Measurements from ENCODE around the gene ITLN1. TPM values are rescaled to one million over a fixed set of nuclear protein-coding genes. Genes with fewer than 3 reads are reported as not detected.

Gene ITLN1
- total RNA-seq, 1 donor from 2014 or later, result 1.0 TPM

GRCh38 chr1:160911925-160912324 is 26.9 kb upstream of the ITLN1 start:
- H3K27me3 ChIP-seq (ENCODE audit: low read depth), result peaks cover 11% of the 10 kb centered on the region
- intact Hi-C loops (cut with micrococcal nuclease), result no loop called here
- H3K9me3 ChIP-seq (replicated peaks), result no peaks in the 10 kb centered on the region
- H3K36me3 ChIP-seq, result no peaks in the 10 kb centered on the region
- no peak for DNase-seq
- H3K4me3 ChIP-seq, result no peak overlapping the region
- peaks cover 24% of the 10 kb centered on the region for H3K4me1 ChIP-seq
- no peak for TF ChIP-seq CTCF (IDR thresholded peaks at IDR 0.05; ENCODE audit: borderline replicate concordance)
- no peak overlapping the region for H3K27ac ChIP-seq (replicated peaks)

GRCh38 chr1:160911441-160911840 is 26.5 kb upstream of the ITLN1 start:
- no peak overlapping the region for H3K27ac ChIP-seq (replicated peaks)
- H3K27me3 ChIP-seq (ENCODE audit: low read depth), result peaks cover 11% of the 10 kb centered on the region
- DNase-seq, result no peak
- intact Hi-C loops (cut with micrococcal nuclease), result no loop called here
- H3K9me3 ChIP-seq (replicated peaks), result no peaks in the 10 kb centered on the region
- H3K36me3 ChIP-seq, result no peaks in the 10 kb centered on the region
- TF ChIP-seq CTCF (IDR thresholded peaks at IDR 0.05; ENCODE audit: borderline replicate concordance), result no peak
- H3K4me3 ChIP-seq, result no peak overlapping the region
- H3K4me1 ChIP-seq, result peaks cover 28% of the 10 kb centered on the region

GRCh38 chr1:160910170-160910750 is 25.3 kb upstream of the ITLN1 start:
- peaks cover 35% of the 10 kb centered on the region for H3K4me1 ChIP-seq
- no peak for DNase-seq
- no peak overlapping the region for H3K4me3 ChIP-seq
- H3K27me3 ChIP-seq (ENCODE audit: low read depth), result peaks cover 11% of the 10 kb centered on the region
- no peak overlapping the region for H3K27ac ChIP-seq (replicated peaks)
- H3K9me3 ChIP-seq (replicated peaks), result no peaks in the 10 kb centered on the region
- H3K36me3 ChIP-seq, result no peaks in the 10 kb centered on the region
- intact Hi-C loops (cut with micrococcal nuclease), result no loop called here
- TF ChIP-seq CTCF (IDR thresholded peaks at IDR 0.05; ENCODE audit: borderline replicate concordance), result no peak

GRCh38 chr1:160907976-160908375 is 23.0 kb upstream of the ITLN1 start:
- intact Hi-C loops (cut with micrococcal nuclease), result no loop called here
- no peak overlapping the region for H3K4me3 ChIP-seq
- no peak for DNase-seq
- TF ChIP-seq CTCF (IDR thresholded peaks at IDR 0.05; ENCODE audit: borderline replicate concordance), result no peak
- no peak overlapping the region for H3K27ac ChIP-seq (replicated peaks)
- H3K36me3 ChIP-seq, result no peaks in the 10 kb centered on the region
- peaks cover 44% of the 10 kb centered on the region for H3K4me1 ChIP-seq
- H3K27me3 ChIP-seq (ENCODE audit: low read depth), result peaks cover 7% of the 10 kb centered on the region
- H3K9me3 ChIP-seq (replicated peaks), result no peaks in the 10 kb centered on the region

GRCh38 chr1:160905617-160905989 is 20.6 kb upstream of the ITLN1 start:
- Histone ChIP-seq H3K27ac (replicated peaks) (peak overlapping the region; percentile 53), H3K36me3 (no peaks in the 10 kb centered on the region), H3K9me3 (replicated peaks) (peaks cover 2% of the 10 kb centered on the region), H3K4me1 (peaks cover 36% of the 10 kb centered on the region), H3K4me3 (no peak overlapping the region), H3K27me3 (ENCODE audit: low read depth) (no peaks in the 10 kb centered on the region)
- no peak for TF ChIP-seq CTCF (IDR thresholded peaks at IDR 0.05; ENCODE audit: borderline replicate concordance)
- intact Hi-C loops (cut with micrococcal nuclease), result no loop called here
- DNase-seq, result no peak

Data from left ventricle myocardium inferior (tissue), 1 donor.